Lung (tissue), 12 donors: ENCODE results near the gene HSP90AA1. TPM values are rescaled to one million over a fixed set of nuclear protein-coding genes. Genes with fewer than 3 reads are reported as not detected.

Source experiments
- ATAC-seq: fragments of 200-7000 bp; cut with Tn5 transposase; one replicate; pipeline ENCODE4 v1.9.1; 2020; ENCODE audit warnings: moderate number of reproducible peaks; ENCODE audit not compliant: insufficient read depth, low FRiP score
- DNase-seq, 3 donors: peaks; one replicate each; pipeline ENCODE4 v3.0.0-alpha.2; 2013 to 2017
- H3K27ac ChIP-seq, 2 donors: one replicate each; pipeline ENCODE4 v1.5.1; 2013; ENCODE audit warnings: mild to moderate bottlenecking in 2 of 2, moderate library complexity in 2 of 2, control low read depth in 1 of 2, inconsistent platforms in 1 of 2, low read depth in 1 of 2, low read length in 1 of 2
- H3K27me3 ChIP-seq, 3 donors: one replicate each; pipeline ENCODE4 v1.5.1; 2013; ENCODE audit warnings: low read length in 2 of 3; ENCODE audit not compliant: control insufficient read depth in 3 of 3, insufficient read depth in 3 of 3
- H3K36me3 ChIP-seq, 4 donors: one replicate each; pipeline ENCODE4 v1.5.1; 2013; ENCODE audit warnings: low read length in 4 of 4, mild to moderate bottlenecking in 1 of 4, moderate library complexity in 1 of 4; ENCODE audit not compliant: control insufficient read depth in 4 of 4, insufficient read depth in 4 of 4
- H3K4me1 ChIP-seq, 5 donors: one replicate each; pipeline ENCODE4 v1.5.1; 2013; ENCODE audit warnings: low read length in 5 of 5, mild to moderate bottlenecking in 2 of 5, moderate library complexity in 1 of 5; ENCODE audit not compliant: control insufficient read depth in 5 of 5, insufficient read depth in 5 of 5
- H3K4me3 ChIP-seq: one replicate; pipeline ENCODE4 v1.5.1; 2013; ENCODE audit warnings: mild to moderate bottlenecking, control low read depth, moderate library complexity
- H3K9ac ChIP-seq, 2 donors: one replicate each; pipeline ENCODE4 v1.5.1; 2013; ENCODE audit warnings: low read length in 2 of 2, control low read depth in 1 of 2; ENCODE audit not compliant: insufficient read depth in 1 of 2
- H3K9me3 ChIP-seq, 4 donors: one replicate each; pipeline ENCODE4 v1.5.1; 2013; ENCODE audit warnings: low read length in 3 of 4, mild to moderate bottlenecking in 1 of 4, moderate library complexity in 1 of 4; ENCODE audit not compliant: control insufficient read depth in 4 of 4, insufficient read depth in 3 of 4
- WGBS, 2 donors: extraction: QIAGEN DNeasy Blood & Tissue Kit; methylation state at CpG; one replicate each; pipeline ENCODE4 v1.1.7; 2013; 5-methylcytosine and 5-hydroxymethylcytosine counted together
- polyA plus RNA-seq, 2 donors: library from polyadenylated mRNA; stranded (reverse); fragments of 200-250 nt; gene quantifications; one replicate each; pipeline ENCODE4 v1.2.1, GENCODE V29; 2013
- total RNA-seq, 2 donors: library from RNA; depleted of rRNA in 1 of 2; stranded (reverse); fragments of >200 nt in 1 of 2; gene quantifications; one replicate each; pipeline ENCODE4 v1.2.1, GENCODE V29; 2014 to 2021
- TF ChIP-seq, protein P1 (sequence below): IDR thresholded peaks from 2 replicates; pipeline ENCODE4 v1.5.1; 2012; ENCODE audit warnings: mild to moderate bottlenecking; ENCODE audit errors: control extremely low read depth, extremely low read depth
- donor health status: control.
- donor health status: control.
- donor health status: Bipolar disorder and iron deficiency.
- donor health status: healthy.
- donor health status: DM: yes; HTN: yes; CAD: no.

HSP90AA1 gene
- total and polyA plus RNA-seq, 4 donors = 187 to 1,106 (median 364) TPM

- Histone ChIP-seq H3K27me3 (no peaks in the 10 kb centered on the region), H3K9me3 (no peaks in the 10 kb centered on the region), H3K4me3 (peak overlapping the region; percentile 14), H3K4me1 (peaks cover 3 to 32% (median 14%) of the 10 kb centered on the region in 5 donors), H3K36me3 (peaks cover 13 to 25% (median 16%) of the 10 kb centered on the region in 4 donors), H3K9ac (peak overlapping the region; percentile 48 to 51), H3K27ac (peak overlapping the region; percentile 97 to 99)
- ATAC-seq (no peak), DNase-seq (peak; percentile 70 to 75 (median 73))
- WGBS, 2 donors = 17% methylated on average over 38 to 39 of the region's 39 CpGs
- TF ChIP-seq, protein P1, sequence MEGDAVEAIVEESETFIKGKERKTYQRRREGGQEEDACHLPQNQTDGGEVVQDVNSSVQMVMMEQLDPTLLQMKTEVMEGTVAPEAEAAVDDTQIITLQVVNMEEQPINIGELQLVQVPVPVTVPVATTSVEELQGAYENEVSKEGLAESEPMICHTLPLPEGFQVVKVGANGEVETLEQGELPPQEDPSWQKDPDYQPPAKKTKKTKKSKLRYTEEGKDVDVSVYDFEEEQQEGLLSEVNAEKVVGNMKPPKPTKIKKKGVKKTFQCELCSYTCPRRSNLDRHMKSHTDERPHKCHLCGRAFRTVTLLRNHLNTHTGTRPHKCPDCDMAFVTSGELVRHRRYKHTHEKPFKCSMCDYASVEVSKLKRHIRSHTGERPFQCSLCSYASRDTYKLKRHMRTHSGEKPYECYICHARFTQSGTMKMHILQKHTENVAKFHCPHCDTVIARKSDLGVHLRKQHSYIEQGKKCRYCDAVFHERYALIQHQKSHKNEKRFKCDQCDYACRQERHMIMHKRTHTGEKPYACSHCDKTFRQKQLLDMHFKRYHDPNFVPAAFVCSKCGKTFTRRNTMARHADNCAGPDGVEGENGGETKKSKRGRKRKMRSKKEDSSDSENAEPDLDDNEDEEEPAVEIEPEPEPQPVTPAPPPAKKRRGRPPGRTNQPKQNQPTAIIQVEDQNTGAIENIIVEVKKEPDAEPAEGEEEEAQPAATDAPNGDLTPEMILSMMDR = no peak
Observed at GRCh38 chr14:102088012-102088792, 1.4 kb upstream of the HSP90AA1 start.

DNA sequence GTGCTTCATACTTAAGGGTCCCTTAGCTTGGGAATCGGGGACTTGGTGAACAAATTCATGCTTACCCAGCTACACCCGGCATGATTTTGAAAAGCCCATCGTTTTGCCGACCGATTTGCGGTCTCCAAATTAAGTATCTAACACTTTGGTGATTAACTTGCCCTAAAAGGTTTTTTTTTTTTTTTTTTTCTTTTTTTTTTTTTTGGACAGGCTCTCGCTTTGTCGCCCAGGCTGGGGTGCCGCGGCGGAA is 843 bp upstream of the HSP90AA1 start:
- Histone ChIP-seq H3K27me3 (no peaks in the 10 kb centered on the region), H3K9me3 (no peaks in the 10 kb centered on the region), H3K36me3 (peaks cover 16 to 30% (median 20%) of the 10 kb centered on the region in 4 donors), H3K27ac (peak overlapping the region; percentile 97 to 99), H3K4me1 (peaks cover 3 to 32% (median 14%) of the 10 kb centered on the region in 5 donors), H3K9ac (peak overlapping the region in 1 of 2 donors; percentile 76), H3K4me3 (peak overlapping the region; percentile 67)
- ATAC-seq (no peak), DNase-seq (no peak)
- TF ChIP-seq, protein P1 = no peak
- 4 to 14% methylated on average over 11 of the region's 11 CpGs for WGBS, 2 donors

DNA sequence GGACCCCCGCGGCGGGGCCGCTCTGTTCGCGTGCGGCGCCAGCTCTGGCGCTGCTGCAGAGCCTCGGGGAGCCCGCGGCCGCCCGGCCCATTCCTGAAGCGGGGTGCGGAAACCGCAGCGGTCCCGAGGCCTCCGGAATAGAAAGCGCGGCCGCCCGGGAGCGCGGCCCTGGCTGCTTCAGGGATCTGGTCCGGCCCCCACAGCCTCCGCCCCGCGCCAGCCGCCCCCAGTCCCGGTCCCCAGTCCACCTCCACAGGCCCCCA is 204 bp downstream of the HSP90AA1 start:
- 0 to 2% methylated on average over 12 to 32 of the region's 32 CpGs for WGBS, 2 donors
- Histone ChIP-seq H3K9ac (peak overlapping the region in 1 of 2 donors; percentile 93), H3K4me1 (peaks cover 3 to 32% (median 14%) of the 10 kb centered on the region in 5 donors), H3K27me3 (no peaks in the 10 kb centered on the region), H3K9me3 (no peaks in the 10 kb centered on the region), H3K27ac (peak overlapping the region; percentile 96 to 100), H3K4me3 (peak overlapping the region; percentile 69), H3K36me3 (peaks cover 19 to 39% (median 26%) of the 10 kb centered on the region in 4 donors)
- TF ChIP-seq, protein P1 = no peak
- DNase-seq = no peak
- no peak for ATAC-seq
